OCI-M2 (cell line): ENCODE data around the gene SMOC2.
"Not testable (repeated sequence)": the region's sequence is repeated elsewhere in the genome, so short reads cannot be mapped to it uniquely, and the experiment has no call there.

Experiments used
- DNase-seq: peaks from one replicate; lab custom pipeline; 2025; ENCODE audit not compliant: unreplicated experiment; lab: John Stamatoyannopoulos, UW

Gene SMOC2

GRCh38 chr6:168598251-168599117 lies 157.5 kb downstream of the SMOC2 start:
- DNase-seq = no peak

- no peak for DNase-seq
Observed at GRCh38 chr6:168599118-168599494, 158.1 kb downstream of the SMOC2 start.

GRCh38 chr6:168599769-168600330 lies 158.9 kb downstream of the SMOC2 start:
- DNase-seq = no peak

- no peak for DNase-seq
Observed at GRCh38 chr6:168600381-168600780, 159.4 kb downstream of the SMOC2 start.

GRCh38 chr6:168601111-168601510 lies 160.1 kb downstream of the SMOC2 start:
- no peak for DNase-seq

- DNase-seq = no peak
Observed at GRCh38 chr6:168601546-168601945, 160.6 kb downstream of the SMOC2 start.

GRCh38 chr6:168602576-168602975 lies 161.6 kb downstream of the SMOC2 start:
- no peak for DNase-seq

GRCh38 chr6:168603234-168603633 lies 162.2 kb downstream of the SMOC2 start:
- no peak for DNase-seq

GRCh38 chr6:168605964-168606363 lies 165.0 kb downstream of the SMOC2 start:
- DNase-seq = no peak

GRCh38 chr6:168606722-168607121 lies 165.7 kb downstream of the SMOC2 start:
- no peak for DNase-seq

GRCh38 chr6:168607272-168608112 lies 166.5 kb downstream of the SMOC2 start:
- DNase-seq = no peak

- no peak for DNase-seq
Observed at GRCh38 chr6:168608113-168608400, 167.1 kb downstream of the SMOC2 start.

- DNase-seq = no peak
Observed at GRCh38 chr6:168609026-168609685, 168.2 kb downstream of the SMOC2 start.

- DNase-seq = no peak
Observed at GRCh38 chr6:168609914-168610490, 169.0 kb downstream of the SMOC2 start.

GRCh38 chr6:168610966-168611365 lies 170.0 kb downstream of the SMOC2 start:
- not testable (repeated sequence) for DNase-seq

GRCh38 chr6:168611691-168612090 lies 170.7 kb downstream of the SMOC2 start:
- no peak for DNase-seq

- no peak for DNase-seq
Observed at GRCh38 chr6:168612586-168612985, 171.6 kb downstream of the SMOC2 start.

GRCh38 chr6:168615837-168616236 lies 174.9 kb downstream of the SMOC2 start:
- no peak for DNase-seq

GRCh38 chr6:168616816-168617765 lies 176.1 kb downstream of the SMOC2 start:
- no peak for DNase-seq
